Fibroblast of the aortic adventitia (primary cell): ENCODE results near the gene MOB3C. TPM values are rescaled to one million over a fixed set of nuclear protein-coding genes. Genes with fewer than 3 reads are reported as not detected.

Experiments
- DNase-seq: peaks from one replicate; pipeline ENCODE4 v3.0.0-alpha.2; 2010; ENCODE audit warnings: low read depth
- H3K4me3 ChIP-seq: 2 replicates; pipeline ENCODE4 v1.5.1; 2011; ENCODE audit warnings: low read depth, mild to moderate bottlenecking, control low read depth, low read length, moderate library complexity
- CTCF ChIP-seq: IDR thresholded peaks from 2 replicates; pipeline ENCODE4 v1.5.1; 2011; ENCODE audit warnings: mild to moderate bottlenecking, low read length, control low read depth, inconsistent platforms; ENCODE audit not compliant: insufficient read depth
- total RNA-seq: library from RNA; depleted of rRNA; stranded (reverse); fragments of >200 nt; gene quantifications from 2 replicates; pipeline ENCODE4 v1.2.3, GENCODE V29; 2012; ENCODE audit warnings: low replicate concordance

Gene MOB3C
- total RNA-seq, 1 donor = 7.0 TPM

- no peak overlapping the region for H3K4me3 ChIP-seq
- TF ChIP-seq CTCF = no peak
- DNase-seq = no peak
Observed at GRCh38 chr1:46637444-46638083, 21.0 kb upstream of the MOB3C start.

GRCh38 chr1:46635205-46635604 lies 18.6 kb upstream of the MOB3C start:
- TF ChIP-seq CTCF = no peak
- DNase-seq = no peak
- H3K4me3 ChIP-seq = no peak overlapping the region

- DNase-seq = no peak
- no peak for TF ChIP-seq CTCF
- H3K4me3 ChIP-seq = no peak overlapping the region
Observed at GRCh38 chr1:46630719-46631118, 14.1 kb upstream of the MOB3C start.

- no peak for TF ChIP-seq CTCF
- H3K4me3 ChIP-seq = no peak overlapping the region
- DNase-seq = peak; percentile 75
Observed at GRCh38 chr1:46623743-46624644, 7.4 kb upstream of the MOB3C start.

- DNase-seq = peak; percentile 31
- no peak overlapping the region for H3K4me3 ChIP-seq
- TF ChIP-seq CTCF = peak; percentile 34
Observed at GRCh38 chr1:46622344-46622743, 5.7 kb upstream of the MOB3C start.

GRCh38 chr1:46621930-46622329 lies 5.3 kb upstream of the MOB3C start:
- DNase-seq = no peak
- H3K4me3 ChIP-seq = no peak overlapping the region
- TF ChIP-seq CTCF = no peak
